Fibroblast of lung (primary cell): ENCODE measurements around the gene CCDC47. TPM values are rescaled to one million over a fixed set of nuclear protein-coding genes. Genes with fewer than 3 reads are reported as not detected.

Source experiments
- DNase-seq, 2 donors: peaks; one replicate each; pipeline versions ENCODE4 v3.0.0 to v3.0.0-alpha.2; 2010; ENCODE audit warnings: low read depth in 2 of 2
- H2AFZ ChIP-seq: 2 replicates; pipeline ENCODE4 v1.5.1; 2012; ENCODE audit warnings: low read length, control low read depth, inconsistent platforms
- H3K27ac ChIP-seq: 2 replicates; pipeline ENCODE4 v1.5.1; 2011; ENCODE audit warnings: low read length, control low read depth; ENCODE audit not compliant: insufficient read depth
- H3K27me3 ChIP-seq: 2 replicates; pipeline ENCODE4 v1.5.1; 2011; ENCODE audit warnings: mild to moderate bottlenecking, low read length; ENCODE audit not compliant: control insufficient read depth, insufficient read depth
- H3K36me3 ChIP-seq: 2 replicates; pipeline ENCODE4 v1.5.1; 2011; ENCODE audit warnings: low read length; ENCODE audit not compliant: control insufficient read depth, insufficient read depth
- H3K4me1 ChIP-seq: 2 replicates; pipeline ENCODE4 v1.5.1; 2011; ENCODE audit warnings: low read length; ENCODE audit not compliant: control insufficient read depth, insufficient read depth; ENCODE audit errors: extremely low read depth
- H3K4me2 ChIP-seq: 2 replicates; pipeline ENCODE4 v1.5.1; 2011; ENCODE audit warnings: low read length, control low read depth; ENCODE audit not compliant: insufficient read depth; ENCODE audit errors: extremely low read depth
- H3K4me3 ChIP-seq, 4 experiments: fragments of 200-600 bp in 1 of 4; sonication (generic) in 1 of 4; replicated peaks in 1 of 4; 2 replicates each; pipeline ENCODE4 v1.5.1; 2011 to 2016; ENCODE audit warnings: low read length in 4 of 4, low read depth in 3 of 4, mild to moderate bottlenecking in 3 of 4, control low read depth in 2 of 4, inconsistent platforms in 1 of 4, mixed read lengths in 1 of 4; ENCODE audit not compliant: insufficient read depth in 1 of 4; ENCODE audit errors: control extremely low read depth in 1 of 4
- H3K79me2 ChIP-seq: 2 replicates; pipeline ENCODE4 v1.5.1; 2012; ENCODE audit warnings: mild to moderate bottlenecking, low read length, inconsistent platforms; ENCODE audit not compliant: control insufficient read depth, insufficient read depth
- H3K9ac ChIP-seq: 2 replicates; pipeline ENCODE4 v1.5.1; 2011; ENCODE audit warnings: mild to moderate bottlenecking, low read length, control low read depth; ENCODE audit not compliant: insufficient read depth
- H3K9me3 ChIP-seq: 2 replicates; pipeline ENCODE4 v1.5.1; 2012; ENCODE audit warnings: low read depth, low read length; ENCODE audit not compliant: control insufficient read depth, insufficient read depth
- H4K20me1 ChIP-seq: 2 replicates; pipeline ENCODE4 v1.5.1; 2011; ENCODE audit warnings: low read length; ENCODE audit not compliant: control insufficient read depth, insufficient read depth; ENCODE audit errors: extremely low read depth
- CTCF ChIP-seq, 2 donors: IDR thresholded peaks in 1 of 2; conservative IDR thresholded peaks in 1 of 2; 1 replicate in 1 of 2; 2 replicates in 1 of 2; pipeline ENCODE4 v1.5.1; 2011 to 2012; ENCODE audit warnings: low read length in 2 of 2, control low read depth in 1 of 2, inconsistent platforms in 1 of 2, low read depth in 1 of 2, mild to moderate bottlenecking in 1 of 2
- EZH2 ChIP-seq: IDR thresholded peaks from 2 replicates; pipeline ENCODE4 v1.5.1; 2012; ENCODE audit warnings: low read length, control low read depth, mild to moderate bottlenecking; ENCODE audit errors: missing control alignments
- polyA plus RNA-seq, 2 donors: library from polyadenylated mRNA; depleted of rRNA in 1 of 2; stranded (reverse) in 1 of 2; unstranded in 1 of 2; fragments of >200 nt; gene quantifications; 2 replicates each; pipeline ENCODE4 v1.2.1, GENCODE V29; 2011 to 2012; ENCODE audit warnings: missing spikeins in 1 of 2
- total RNA-seq: library from RNA; depleted of rRNA; stranded (reverse); fragments of >200 nt; gene quantifications from 2 replicates; pipeline ENCODE4 v1.2.1, GENCODE V29; 2014

CCDC47 gene
- total and polyA plus RNA-seq, 2 donors (not counting 1 experiment from before 2014, with no cell fraction given): 65.6 to 83.2 TPM

GRCh38 chr17:63792055-63792729 is 18.8 kb upstream of the CCDC47 start:
- peaks cover 25% of the 10 kb centered on the region for H3K79me2 ChIP-seq

GRCh38 chr17:63790057-63790456 is 16.7 kb upstream of the CCDC47 start:
- H4K20me1 ChIP-seq: peaks cover 1% of the 10 kb centered on the region
- no peaks in the 10 kb centered on the region for H3K9me3 ChIP-seq
- H3K4me1 ChIP-seq: no peaks in the 10 kb centered on the region
- H3K9ac ChIP-seq: no peak overlapping the region
- H3K27ac ChIP-seq: no peak overlapping the region
- peaks cover 38% of the 10 kb centered on the region for H3K79me2 ChIP-seq
- no peak overlapping the region for H3K4me3 ChIP-seq
- H3K36me3 ChIP-seq: peaks cover 15% of the 10 kb centered on the region
- H2AFZ ChIP-seq: no peak overlapping the region
- no peak overlapping the region for H3K4me2 ChIP-seq
- DNase-seq: no peak
- TF ChIP-seq EZH2: no peak
- TF ChIP-seq CTCF (conservative IDR thresholded peaks at IDR 0.05 in 1 of 2, IDR thresholded peaks at IDR 0.05 in 1 of 2; ENCODE audit: low read depth in 1 of 2, low read length in 2 of 2): no peak
- no peaks in the 10 kb centered on the region for H3K27me3 ChIP-seq

More at GRCh38 chr17:63792055-63792729, 18.8 kb upstream of the CCDC47 start:
- no peak overlapping the region for H3K4me2 ChIP-seq
- H3K4me1 ChIP-seq: no peaks in the 10 kb centered on the region
- no peaks in the 10 kb centered on the region for H3K9me3 ChIP-seq
- peaks cover 12% of the 10 kb centered on the region for H3K36me3 ChIP-seq
- no peak overlapping the region for H3K9ac ChIP-seq
- no peak for DNase-seq
- H3K27me3 ChIP-seq: no peaks in the 10 kb centered on the region
- no peak overlapping the region for H2AFZ ChIP-seq
- H3K4me3 ChIP-seq: no peak overlapping the region
- peaks cover 1% of the 10 kb centered on the region for H4K20me1 ChIP-seq
- no peak overlapping the region for H3K27ac ChIP-seq
- no peak for TF ChIP-seq CTCF (conservative IDR thresholded peaks at IDR 0.05 in 1 of 2, IDR thresholded peaks at IDR 0.05 in 1 of 2; ENCODE audit: low read depth in 1 of 2, low read length in 2 of 2)
- TF ChIP-seq EZH2: no peak

GRCh38 chr17:63786971-63787711 is 13.7 kb upstream of the CCDC47 start:
- no peak overlapping the region for H3K4me2 ChIP-seq
- H2AFZ ChIP-seq: no peak overlapping the region
- no peaks in the 10 kb centered on the region for H3K27me3 ChIP-seq
- peaks cover 10% of the 10 kb centered on the region for H3K36me3 ChIP-seq
- no peaks in the 10 kb centered on the region for H4K20me1 ChIP-seq
- no peak for DNase-seq
- H3K9ac ChIP-seq: no peak overlapping the region
- H3K4me3 ChIP-seq: no peak overlapping the region
- H3K4me1 ChIP-seq: no peaks in the 10 kb centered on the region
- peaks cover 63% of the 10 kb centered on the region for H3K79me2 ChIP-seq
- no peaks in the 10 kb centered on the region for H3K9me3 ChIP-seq
- no peak overlapping the region for H3K27ac ChIP-seq
- no peak for TF ChIP-seq CTCF (conservative IDR thresholded peaks at IDR 0.05 in 1 of 2, IDR thresholded peaks at IDR 0.05 in 1 of 2; ENCODE audit: low read depth in 1 of 2, low read length in 2 of 2)
- no peak for TF ChIP-seq EZH2
